ENCODE results near the gene TNFAIP8L2.
"Not testable (repeated sequence)": the region's sequence is repeated elsewhere in the genome, so short reads cannot be mapped to it uniquely, and the experiment has no call there.

The TNFAIP8L2 gene

DNA sequence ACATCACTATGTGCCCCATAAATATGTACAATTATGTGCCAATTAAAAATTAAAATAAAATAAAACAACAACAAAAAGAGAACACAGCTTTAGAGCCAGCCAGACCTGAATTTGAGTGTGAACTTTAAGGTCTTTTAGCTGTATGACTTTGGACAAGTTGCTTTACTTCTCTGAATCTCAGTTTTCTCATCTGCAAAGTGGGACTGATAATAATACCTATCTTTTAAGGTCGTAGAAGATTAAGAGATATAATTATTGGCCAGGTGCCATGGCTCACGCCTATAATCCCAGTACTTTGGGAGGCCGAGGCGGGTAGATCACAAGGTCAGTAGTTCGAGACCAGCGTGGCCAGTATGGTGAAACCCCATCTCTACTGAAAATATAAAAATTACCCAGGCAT is 36.9 kb downstream of the TNFAIP8L2 start:
- DNase-seq = no peak

DNA sequence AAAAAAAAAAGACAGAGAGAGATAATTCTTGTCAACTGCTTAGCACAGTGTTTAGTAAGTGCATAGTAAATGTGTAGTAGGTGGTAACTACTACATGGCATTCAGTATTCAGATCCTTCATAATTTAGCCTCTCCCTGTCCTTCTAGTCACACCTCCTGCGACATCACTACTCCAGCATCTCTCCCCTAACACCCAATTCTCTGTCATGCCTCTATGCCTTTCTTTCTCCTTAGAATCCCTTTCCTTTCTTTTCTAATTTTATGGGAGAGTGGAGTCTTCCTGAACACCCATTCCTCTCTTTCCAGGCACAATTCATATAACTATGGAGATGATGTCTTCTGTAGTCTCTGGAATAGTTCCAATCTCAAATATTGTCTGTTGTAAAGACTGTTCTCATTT is 37.4 kb downstream of the TNFAIP8L2 start:
- DNase-seq = no peak

DNA sequence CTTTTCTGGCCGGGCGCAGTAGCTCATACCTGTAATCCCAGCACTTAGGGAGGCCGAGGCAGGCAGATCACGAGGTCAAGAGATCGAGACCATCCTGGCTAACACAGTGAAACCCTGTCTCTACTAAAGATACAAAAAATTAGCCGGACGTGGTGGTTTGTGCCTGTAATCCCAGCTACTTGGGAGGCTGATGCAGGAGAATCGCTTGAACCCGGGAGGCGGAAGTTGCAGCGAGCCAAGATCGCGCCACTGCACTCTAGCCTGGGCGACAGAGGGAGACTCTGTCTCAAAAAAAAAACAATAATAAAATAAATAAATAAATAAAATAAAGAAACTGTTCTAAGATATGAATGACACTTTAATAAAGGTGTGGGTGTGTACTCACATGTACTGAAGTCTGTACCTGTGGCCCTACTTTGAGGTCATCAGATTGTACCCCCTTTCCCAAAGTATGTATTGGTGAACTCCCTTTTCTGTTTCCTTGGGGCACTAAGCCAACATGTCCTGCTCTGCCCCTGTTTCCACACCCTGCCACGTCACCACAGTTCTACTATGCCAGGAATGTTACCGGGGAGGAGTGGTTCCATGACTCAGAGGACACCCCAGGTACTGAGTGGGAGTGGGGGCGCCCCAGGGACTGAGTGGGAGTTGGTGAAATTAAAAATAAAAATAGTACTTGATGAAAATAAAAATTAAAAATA is 38.6 kb downstream of the TNFAIP8L2 start:
- DNase-seq = not testable (repeated sequence)

DNA sequence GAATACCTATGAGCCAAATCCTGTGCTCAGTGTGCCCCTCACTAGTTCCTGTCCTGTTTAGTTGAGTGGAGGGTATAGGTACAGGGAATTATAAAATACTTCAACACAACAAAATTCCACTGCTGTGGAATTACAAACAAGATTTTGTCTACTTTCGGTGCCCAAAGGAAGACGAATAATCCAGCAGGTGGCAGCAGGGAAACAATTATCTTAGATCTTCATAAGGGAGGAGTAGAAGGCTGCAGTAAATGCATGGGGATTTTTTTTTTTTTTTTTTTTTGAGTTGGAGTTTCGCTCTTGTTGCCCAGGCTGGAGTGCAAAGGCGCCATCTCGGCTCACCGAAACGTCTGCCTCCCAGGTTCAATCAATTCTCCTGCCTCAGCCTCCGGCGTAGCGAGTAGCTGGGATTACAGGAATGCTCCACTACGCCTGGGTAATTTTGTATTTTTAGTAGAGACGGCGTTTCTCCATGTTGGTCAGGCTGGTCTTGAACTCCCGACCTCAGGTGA is 39.9 kb downstream of the TNFAIP8L2 start:
- DNase-seq = peak; percentile 71

DNA sequence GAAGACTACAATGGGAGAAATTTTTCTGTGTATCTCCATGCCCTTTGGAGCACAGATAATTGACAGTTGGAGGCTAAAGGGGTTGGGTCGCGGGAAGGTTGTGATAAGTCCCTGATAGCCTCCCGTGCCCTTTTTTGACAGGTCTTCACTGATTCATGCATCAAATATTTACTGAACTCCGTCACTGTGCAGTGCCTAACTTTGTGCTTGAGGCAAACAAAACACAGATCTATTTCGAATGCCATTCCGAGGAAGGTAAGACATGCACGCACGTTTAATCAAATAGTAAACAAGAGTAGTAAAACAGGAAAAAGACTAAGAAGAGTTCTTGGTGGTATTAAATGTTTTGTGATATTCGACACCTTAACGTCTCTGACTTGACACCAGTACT is 41.4 kb downstream of the TNFAIP8L2 start:
- DNase-seq = no peak

DNA sequence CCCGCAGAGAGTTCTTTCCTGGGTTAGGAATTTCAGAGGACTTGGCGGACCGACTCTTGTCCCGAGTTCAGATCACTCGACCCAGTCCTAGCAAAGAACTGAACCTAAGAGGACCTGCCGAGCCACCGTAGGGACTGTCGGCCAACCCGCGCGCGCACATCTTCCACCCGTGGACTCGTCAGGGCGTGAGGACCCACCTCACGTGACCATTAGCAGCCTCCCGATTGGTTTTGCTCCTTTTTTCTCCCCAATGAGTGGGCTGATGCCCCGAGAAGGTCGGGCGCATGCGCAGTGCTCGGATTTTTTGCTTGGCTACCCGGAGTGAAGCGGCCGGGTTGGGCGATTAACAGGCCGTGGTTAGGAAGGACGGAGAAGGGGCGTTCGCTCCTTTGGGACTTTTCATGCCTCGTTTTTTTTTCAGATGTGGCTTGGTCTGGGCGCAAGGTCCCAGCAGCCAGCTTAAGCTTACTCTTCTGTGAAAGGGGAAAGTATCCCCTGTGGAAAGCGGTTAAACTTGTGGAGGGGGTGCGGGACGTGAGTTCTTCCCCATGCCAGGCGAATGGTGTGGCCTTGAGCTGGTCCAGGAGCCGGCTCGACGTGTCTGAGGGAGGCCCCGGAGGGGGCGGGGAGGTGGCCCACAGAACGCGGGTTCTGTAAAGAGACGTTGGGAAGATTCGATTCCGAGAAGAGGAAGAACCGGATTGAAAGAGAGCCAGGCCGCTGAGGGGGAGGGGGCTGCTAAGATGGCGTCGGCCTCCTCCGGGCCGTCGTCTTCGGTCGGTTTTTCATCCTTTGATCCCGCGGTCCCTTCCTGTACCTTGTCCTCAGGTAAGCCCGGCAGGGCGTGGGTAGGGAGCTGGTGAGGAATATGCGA is 42.0 kb downstream of the TNFAIP8L2 start, which contains the start of gene PIP5K1A:
Gene PIP5K1A (plus strand): TSS at position 299 of the 874 bp plus-strand sequence. CDS start 445 bp downstream, at position 744.
- peak; percentile 99 for DNase-seq

DNA sequence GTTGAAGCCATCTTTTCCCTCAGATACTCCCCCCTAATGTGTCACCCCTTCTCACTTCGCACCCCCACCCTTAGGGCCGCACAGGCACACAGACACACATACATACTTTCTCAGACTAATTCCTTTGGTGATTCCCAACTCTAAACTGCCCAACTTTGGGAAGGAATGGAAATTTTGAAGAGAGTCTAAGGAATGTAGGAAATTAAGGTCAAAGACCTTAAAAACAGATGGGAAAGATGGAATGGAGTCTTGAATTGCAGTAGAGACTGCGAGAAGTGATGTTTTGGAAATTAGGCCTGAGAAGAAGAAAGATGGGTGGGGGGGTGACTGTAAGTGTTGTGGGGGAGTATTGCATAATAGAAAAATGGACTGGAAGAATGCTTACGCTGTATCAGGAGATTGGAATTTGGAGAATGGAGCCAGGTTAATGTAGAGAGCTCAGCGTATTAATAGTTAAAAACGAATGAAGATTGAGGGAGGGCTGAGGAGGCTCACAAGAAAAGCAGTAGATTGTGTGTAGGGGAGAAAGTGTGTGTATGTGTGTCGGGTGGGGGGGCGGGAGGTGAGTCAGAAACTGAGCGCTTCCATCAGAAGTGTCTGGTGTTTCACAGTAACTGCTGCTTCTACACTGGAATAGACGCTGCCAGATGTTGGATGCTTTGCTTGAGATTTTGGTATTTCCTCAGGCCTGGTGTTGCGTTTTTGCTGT is 43.6 kb downstream of the TNFAIP8L2 start:
- DNase-seq = peak; percentile 32

DNA sequence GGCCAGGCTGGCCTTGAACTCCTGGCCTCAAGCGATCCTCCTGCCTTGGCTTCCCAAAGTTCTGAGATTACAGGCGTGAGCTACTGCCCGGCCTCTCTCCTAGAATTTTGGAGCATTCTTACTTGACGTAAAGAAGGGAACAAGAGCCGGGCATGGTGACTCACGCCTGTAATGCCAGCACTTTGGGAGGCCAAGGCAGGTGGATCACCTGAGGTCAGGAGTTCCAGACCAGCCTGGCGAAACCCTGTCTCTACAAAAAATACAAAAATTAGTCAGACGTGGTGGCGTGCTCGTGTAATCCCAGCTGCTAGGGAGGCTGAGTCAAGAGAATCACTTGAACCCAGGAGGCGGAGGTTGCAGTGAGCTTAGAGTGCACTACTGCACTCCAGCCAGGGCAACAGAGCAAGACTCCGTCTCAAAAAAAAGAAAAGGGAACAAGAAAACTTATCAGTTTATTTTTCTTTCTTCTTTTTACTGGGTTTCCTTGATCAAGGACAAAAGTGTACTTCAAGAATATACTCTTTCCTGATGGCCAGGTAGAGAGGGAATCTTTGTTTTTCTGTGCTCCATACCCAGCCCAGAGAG is 49.0 kb downstream of the TNFAIP8L2 start:
- not testable (repeated sequence) for DNase-seq
